ENCODE results near the gene HPCAL4. TPM values are rescaled to one million over a fixed set of nuclear protein-coding genes. Genes with fewer than 3 reads are reported as not detected.

The HPCAL4 gene
- total and polyA plus RNA-seq, 7 experiments from 2014 or later, result 2.9 to 49.0 (median 12.0) TPM

DNA sequence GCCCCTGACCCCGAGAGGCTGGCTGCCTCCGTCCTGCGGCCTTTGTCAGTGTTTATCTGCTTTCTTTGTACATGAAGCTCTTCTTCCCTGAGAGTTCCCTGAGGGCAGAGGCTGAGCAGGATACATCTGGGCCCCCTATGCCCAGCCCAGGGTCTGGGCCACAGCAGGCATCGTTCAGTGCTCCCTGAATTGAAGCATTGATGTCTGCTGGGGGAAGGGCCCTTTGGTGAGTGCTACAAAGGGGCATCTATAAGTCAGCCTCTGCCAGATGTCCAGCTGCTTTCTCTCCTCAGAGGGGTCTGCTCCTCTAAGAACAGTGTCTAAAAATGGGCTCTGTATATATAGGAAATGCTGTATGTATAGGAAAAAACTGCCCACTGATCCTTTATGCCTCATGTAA, 53.9 kb downstream of the HPCAL4 start:
- Mint-ChIP-seq H3K27ac (no peak overlapping the region), H3K4me3 (no peak overlapping the region), H3K36me3 (no peaks in the 10 kb centered on the region), H3K9me3 (peaks cover 0 to 1% (median 0%) of the 10 kb centered on the region in 11 donors), H3K27me3 (peaks cover 33 to 60% (median 36%) of the 10 kb centered on the region in 5 donors), H3K4me1 (peaks cover 0 to 8% (median 4%) of the 10 kb centered on the region in 7 donors)
- Histone ChIP-seq H3K27me3 (ENCODE audit: control insufficient read depth in 2 of 2, insufficient read depth in 2 of 2, low read length in 2 of 2) (no peaks in the 10 kb centered on the region), H3K27ac (ENCODE audit: low read depth, low read length) (no peak overlapping the region), H3K9me3 (ENCODE audit: control insufficient read depth in 2 of 3, low read length in 3 of 3) (no peaks in the 10 kb centered on the region), H3K36me3 (ENCODE audit: control insufficient read depth in 2 of 3, insufficient read depth in 3 of 3, low read length in 3 of 3) (no peaks in the 10 kb centered on the region), H3K4me3 (ENCODE audit: low read length) (no peak overlapping the region), H3K4me1 (ENCODE audit: control insufficient read depth in 2 of 2, insufficient read depth in 2 of 2, low read length in 2 of 2) (no peaks in the 10 kb centered on the region)
- ChIA-PET CTCF (no interaction called here), POLR2A (no interaction called here)
- intact Hi-C loops (cut with micrococcal nuclease), result no loop called here
- DNase-seq, result no peak
- ATAC-seq, result no peak

DNA sequence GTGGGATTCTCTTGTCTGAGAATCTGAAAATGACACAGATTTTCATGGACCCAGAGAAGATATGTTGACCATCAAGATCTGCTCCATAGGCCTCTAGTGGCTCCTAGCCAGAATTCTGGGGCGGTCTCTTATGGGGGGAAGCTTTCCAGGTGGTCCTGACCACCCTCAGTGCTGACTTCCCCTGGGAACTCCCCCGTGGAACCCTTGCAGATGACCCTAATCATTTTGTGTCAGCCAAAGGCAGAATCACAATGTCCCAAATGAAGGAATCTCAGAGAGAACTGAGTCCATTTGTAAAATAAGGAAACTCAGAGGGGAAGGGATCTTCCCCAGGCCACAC, 55.4 kb downstream of the HPCAL4 start:
- H3K36me3 ChIP-seq (ENCODE audit: control insufficient read depth in 2 of 3, insufficient read depth in 3 of 3, low read length in 3 of 3), result no peaks in the 10 kb centered on the region
- Mint-ChIP-seq H3K36me3 (no peaks in the 10 kb centered on the region), H3K27me3 (peaks cover 33 to 54% (median 36%) of the 10 kb centered on the region in 5 donors), H3K4me3 (no peak overlapping the region), H3K4me1 (peaks cover 0 to 13% (median 4%) of the 10 kb centered on the region in 7 donors), H3K9me3 (peaks cover 0 to 1% (median 0%) of the 10 kb centered on the region in 11 donors), H3K27ac (no peak overlapping the region)
- DNase-seq (no peak), ATAC-seq (no peak)
- H3K27me3 ChIP-seq (ENCODE audit: control insufficient read depth in 2 of 2, insufficient read depth in 2 of 2, low read length in 2 of 2), result no peaks in the 10 kb centered on the region
- no peaks in the 10 kb centered on the region for H3K9me3 ChIP-seq (ENCODE audit: control insufficient read depth in 2 of 3, low read length in 3 of 3)
- no peaks in the 10 kb centered on the region for H3K4me1 ChIP-seq (ENCODE audit: control insufficient read depth in 2 of 2, insufficient read depth in 2 of 2, low read length in 2 of 2)
- ChIA-PET POLR2A (no interaction called here), CTCF (no interaction called here)
- no peak overlapping the region for H3K4me3 ChIP-seq (ENCODE audit: low read length)
- H3K27ac ChIP-seq (ENCODE audit: low read depth, low read length), result no peak overlapping the region
- intact Hi-C loops (cut with micrococcal nuclease), result no loop called here

DNA sequence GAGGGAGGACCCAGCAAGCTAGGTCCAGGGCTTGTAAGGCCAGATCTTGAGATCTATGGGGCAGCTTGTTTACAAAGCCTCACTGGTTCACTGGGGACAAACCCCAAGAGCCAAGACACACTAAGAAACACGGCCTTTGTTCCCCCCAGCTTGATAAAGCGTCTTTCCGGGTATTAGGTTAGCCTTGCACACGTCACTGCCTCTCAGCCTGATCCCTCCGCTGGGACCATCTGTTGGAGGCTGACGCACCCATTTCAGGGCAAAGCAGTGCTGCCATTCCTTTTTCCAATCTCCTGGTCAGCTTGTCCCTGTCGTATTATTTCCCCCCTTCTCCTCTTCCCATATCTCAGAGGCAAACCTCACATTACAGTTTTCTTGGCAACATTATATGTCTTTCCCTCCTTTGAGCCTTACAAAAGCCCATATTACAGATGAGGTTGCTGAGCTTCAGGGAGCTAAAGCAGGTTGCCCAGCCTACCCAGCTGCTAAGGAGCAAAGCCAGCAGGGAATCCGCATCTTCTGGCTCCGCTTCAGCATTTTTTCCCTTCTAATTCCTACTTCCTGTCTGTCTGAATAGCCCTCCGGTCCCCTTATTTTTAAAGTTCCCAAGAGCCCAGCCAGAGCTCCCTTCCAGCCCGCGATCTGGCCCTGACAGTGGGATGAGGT, 55.9 kb downstream of the HPCAL4 start:
- Histone ChIP-seq H3K4me3 (ENCODE audit: low read length) (no peak overlapping the region), H3K36me3 (ENCODE audit: control insufficient read depth in 2 of 3, insufficient read depth in 3 of 3, low read length in 3 of 3) (no peaks in the 10 kb centered on the region), H3K9me3 (ENCODE audit: control insufficient read depth in 2 of 3, low read length in 3 of 3) (no peaks in the 10 kb centered on the region), H3K27ac (ENCODE audit: low read depth, low read length) (no peak overlapping the region), H3K27me3 (ENCODE audit: control insufficient read depth in 2 of 2, insufficient read depth in 2 of 2, low read length in 2 of 2) (no peaks in the 10 kb centered on the region), H3K4me1 (ENCODE audit: control insufficient read depth in 2 of 2, insufficient read depth in 2 of 2, low read length in 2 of 2) (no peaks in the 10 kb centered on the region)
- intact Hi-C loops (cut with micrococcal nuclease), result no loop called here
- POLR2A ChIA-PET, result no interaction called here
- no peak for ATAC-seq
- CTCF ChIA-PET, result no interaction called here
- Mint-ChIP-seq H3K36me3 (no peaks in the 10 kb centered on the region), H3K4me3 (no peak overlapping the region), H3K27me3 (peaks cover 33 to 49% (median 35%) of the 10 kb centered on the region in 5 donors), H3K4me1 (peaks cover 0 to 13% (median 4%) of the 10 kb centered on the region in 7 donors), H3K27ac (no peak overlapping the region), H3K9me3 (peaks cover 0 to 1% (median 0%) of the 10 kb centered on the region in 11 donors)
- no peak for DNase-seq

DNA sequence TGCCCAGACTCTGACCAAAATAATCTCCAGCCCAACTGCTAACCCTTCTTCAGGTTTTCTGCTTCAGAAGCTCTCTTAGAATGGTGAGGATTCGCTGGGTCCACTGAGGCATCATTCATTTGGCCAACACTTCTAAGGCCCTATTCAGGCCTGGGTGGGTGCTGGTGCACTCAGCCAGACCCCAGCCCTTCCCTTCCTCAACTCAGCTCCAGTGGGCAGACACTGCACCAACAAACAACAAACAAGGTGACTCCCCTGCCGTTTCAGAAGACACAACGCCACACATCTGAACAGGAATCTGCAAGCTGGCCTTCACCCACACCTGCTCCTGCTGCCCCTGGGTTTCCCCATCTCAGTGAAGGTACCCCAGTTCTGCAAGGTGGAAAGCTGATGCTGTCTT, 57.8 kb downstream of the HPCAL4 start:
- peaks cover 0 to 13% (median 0%) of the 10 kb centered on the region in 7 donors for H3K4me1 Mint-ChIP-seq
- ChIA-PET CTCF (no interaction called here), POLR2A (no interaction called here)
- peaks cover 26 to 39% (median 35%) of the 10 kb centered on the region in 5 donors for H3K27me3 Mint-ChIP-seq
- DNase-seq (no peak), ATAC-seq (no peak)
- no peak overlapping the region for H3K27ac Mint-ChIP-seq
- Histone ChIP-seq H3K4me3 (ENCODE audit: low read length) (no peak overlapping the region), H3K4me1 (ENCODE audit: control insufficient read depth in 2 of 2, insufficient read depth in 2 of 2, low read length in 2 of 2) (no peaks in the 10 kb centered on the region), H3K27me3 (ENCODE audit: control insufficient read depth in 2 of 2, insufficient read depth in 2 of 2, low read length in 2 of 2) (no peaks in the 10 kb centered on the region), H3K36me3 (ENCODE audit: control insufficient read depth in 2 of 3, insufficient read depth in 3 of 3, low read length in 3 of 3) (no peaks in the 10 kb centered on the region), H3K9me3 (ENCODE audit: control insufficient read depth in 2 of 3, low read length in 3 of 3) (no peaks in the 10 kb centered on the region), H3K27ac (ENCODE audit: low read depth, low read length) (no peak overlapping the region)
- intact Hi-C loops (cut with micrococcal nuclease), result no loop called here
- no peaks in the 10 kb centered on the region for H3K36me3 Mint-ChIP-seq
- peaks cover 0 to 1% (median 0%) of the 10 kb centered on the region in 11 donors for H3K9me3 Mint-ChIP-seq
- H3K4me3 Mint-ChIP-seq, result no peak overlapping the region

DNA sequence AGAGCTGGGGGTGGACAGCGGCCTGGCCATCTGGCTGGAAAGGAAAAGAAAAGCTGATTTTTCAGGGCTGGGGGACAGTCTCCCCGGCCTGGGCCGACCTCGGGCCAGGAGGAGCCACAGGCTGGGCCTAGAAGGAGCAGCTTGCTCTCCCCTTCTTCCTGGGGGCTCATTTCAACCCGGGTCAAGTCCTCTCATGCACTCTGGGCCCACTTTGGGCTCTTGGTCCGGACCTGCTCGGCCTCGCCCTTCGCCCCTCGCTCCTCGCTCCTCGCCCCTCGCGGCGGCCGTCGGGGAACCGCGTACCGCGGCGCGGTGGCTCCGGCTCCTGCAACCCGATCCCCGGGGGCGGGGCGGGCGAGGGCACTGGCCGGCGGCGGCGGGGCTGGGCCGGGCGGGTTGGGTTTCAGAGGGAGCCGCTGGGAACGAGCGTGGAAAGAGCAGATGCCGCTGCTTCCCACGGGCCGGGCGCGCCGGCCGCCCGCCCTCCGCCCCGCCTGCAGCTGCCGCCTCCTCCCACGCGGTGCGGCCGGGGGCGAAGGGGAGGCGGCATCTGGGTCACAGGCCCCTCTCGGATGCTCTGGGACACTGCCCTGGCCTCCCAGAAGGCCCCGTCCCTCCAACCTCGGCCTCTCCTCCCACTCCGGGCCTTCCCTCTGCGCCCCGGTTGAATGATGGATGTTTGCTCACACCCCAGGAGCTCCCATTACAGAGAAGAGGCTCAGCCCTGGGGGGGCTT, 58.4 kb downstream of the HPCAL4 start:
- H3K27me3 Mint-ChIP-seq, result peaks cover 21 to 34% (median 33%) of the 10 kb centered on the region in 5 donors

DNA sequence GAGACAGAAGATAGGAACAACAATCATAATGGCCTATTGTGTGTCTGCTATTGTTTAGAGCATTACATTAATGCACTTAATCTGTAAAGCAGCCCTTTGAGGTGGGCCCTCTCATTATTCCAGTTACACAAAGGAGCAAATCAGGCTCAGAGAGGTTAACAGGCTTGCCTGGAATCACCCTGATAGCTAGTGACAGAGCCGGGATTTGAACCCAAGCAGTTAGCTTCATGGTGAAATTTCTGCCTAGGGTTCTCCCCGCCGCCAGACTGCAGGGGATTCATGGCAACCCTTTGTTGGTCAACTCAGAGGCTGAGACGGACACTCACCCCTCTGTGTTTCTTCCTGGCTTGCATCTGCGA, 58.9 kb downstream of the HPCAL4 start:
- H3K27ac Mint-ChIP-seq, result no peak overlapping the region
- CTCF ChIA-PET, result no interaction called here
- no peak for ATAC-seq

More for the DNA sequence above, 58.4 kb downstream of the HPCAL4 start:
- ATAC-seq, result no peak
- no peaks in the 10 kb centered on the region for H3K36me3 ChIP-seq (ENCODE audit: control insufficient read depth in 2 of 3, insufficient read depth in 3 of 3, low read length in 3 of 3)
- no peak overlapping the region for H3K4me3 ChIP-seq (ENCODE audit: low read length)
- Mint-ChIP-seq H3K9me3 (peaks cover 0 to 1% (median 0%) of the 10 kb centered on the region in 11 donors), H3K4me3 (no peak overlapping the region), H3K4me1 (peaks cover 0 to 13% (median 0%) of the 10 kb centered on the region in 7 donors), H3K36me3 (no peaks in the 10 kb centered on the region), H3K27ac (no peak overlapping the region)
- intact Hi-C loops (cut with micrococcal nuclease), result no loop called here
- ChIA-PET CTCF (no interaction called here), POLR2A (no interaction called here)
- no peaks in the 10 kb centered on the region for H3K9me3 ChIP-seq (ENCODE audit: control insufficient read depth in 2 of 3, low read length in 3 of 3)
- no peaks in the 10 kb centered on the region for H3K27me3 ChIP-seq (ENCODE audit: control insufficient read depth in 2 of 2, insufficient read depth in 2 of 2, low read length in 2 of 2)
- H3K27ac ChIP-seq (ENCODE audit: low read depth, low read length), result no peak overlapping the region
- DNase-seq, result no peak
- H3K4me1 ChIP-seq (ENCODE audit: control insufficient read depth in 2 of 2, insufficient read depth in 2 of 2, low read length in 2 of 2), result no peaks in the 10 kb centered on the region

More for the DNA sequence above, 58.9 kb downstream of the HPCAL4 start:
- Mint-ChIP-seq H3K4me3 (no peak overlapping the region), H3K9me3 (peaks cover 0 to 1% (median 0%) of the 10 kb centered on the region in 11 donors), H3K4me1 (peaks cover 0 to 11% (median 0%) of the 10 kb centered on the region in 7 donors), H3K36me3 (no peaks in the 10 kb centered on the region), H3K27me3 (peaks cover 17 to 28% (median 27%) of the 10 kb centered on the region in 5 donors)
- Histone ChIP-seq H3K27me3 (ENCODE audit: control insufficient read depth in 2 of 2, insufficient read depth in 2 of 2, low read length in 2 of 2) (no peaks in the 10 kb centered on the region), H3K27ac (ENCODE audit: low read depth, low read length) (no peak overlapping the region), H3K36me3 (ENCODE audit: control insufficient read depth in 2 of 3, insufficient read depth in 3 of 3, low read length in 3 of 3) (no peaks in the 10 kb centered on the region), H3K4me1 (ENCODE audit: control insufficient read depth in 2 of 2, insufficient read depth in 2 of 2, low read length in 2 of 2) (no peaks in the 10 kb centered on the region), H3K9me3 (ENCODE audit: control insufficient read depth in 2 of 3, low read length in 3 of 3) (no peaks in the 10 kb centered on the region), H3K4me3 (ENCODE audit: low read length) (no peak overlapping the region)
- intact Hi-C loops (cut with micrococcal nuclease), result no loop called here
- POLR2A ChIA-PET, result no interaction called here
- DNase-seq, result no peak
